Fibroblast of villous mesenchyme (primary cell): ENCODE data around the gene ADTRP. TPM values are rescaled to one million over a fixed set of nuclear protein-coding genes. Genes with fewer than 3 reads are reported as not detected.

ENCODE experiments used
- DNase-seq: peaks from one replicate; pipeline ENCODE4 v3.0.0-alpha.2; 2010; ENCODE audit warnings: low read depth
- H3K4me3 ChIP-seq: 2 replicates; pipeline ENCODE4 v1.5.1; 2011; ENCODE audit warnings: low read depth, mild to moderate bottlenecking, low read length
- total RNA-seq: library from RNA; depleted of rRNA; stranded (reverse); fragments of >200 nt; gene quantifications from 2 replicates; pipeline ENCODE4 v1.2.3, GENCODE V29; 2012
- TF ChIP-seq, protein P1 (sequence below): IDR thresholded peaks from 2 replicates; pipeline ENCODE4 v1.5.1; 2012; ENCODE audit warnings: low read depth, mild to moderate bottlenecking, low read length; ENCODE audit not compliant: insufficient read depth

Gene ADTRP
- total RNA-seq, 1 donor = 1.3 TPM

DNA sequence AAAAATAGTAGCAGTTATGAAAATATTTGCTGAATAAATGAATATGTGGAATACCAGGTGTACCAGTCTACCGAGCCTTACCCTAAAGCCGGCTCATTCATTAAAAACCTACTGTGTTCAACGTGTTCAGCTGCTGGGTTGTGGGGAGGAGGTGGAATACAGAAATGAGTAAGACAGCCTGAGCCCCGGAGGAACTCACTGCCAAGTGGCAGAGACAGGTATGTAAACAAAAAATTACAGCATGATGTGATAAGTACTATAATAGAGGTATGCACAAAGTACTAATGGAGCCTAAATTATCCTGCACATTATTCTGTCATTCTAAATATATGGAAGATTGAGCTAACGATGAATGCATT lies 6.8 kb upstream of the ADTRP start:
- no peak overlapping the region for H3K4me3 ChIP-seq
- no peak for DNase-seq
- TF ChIP-seq, protein P1, sequence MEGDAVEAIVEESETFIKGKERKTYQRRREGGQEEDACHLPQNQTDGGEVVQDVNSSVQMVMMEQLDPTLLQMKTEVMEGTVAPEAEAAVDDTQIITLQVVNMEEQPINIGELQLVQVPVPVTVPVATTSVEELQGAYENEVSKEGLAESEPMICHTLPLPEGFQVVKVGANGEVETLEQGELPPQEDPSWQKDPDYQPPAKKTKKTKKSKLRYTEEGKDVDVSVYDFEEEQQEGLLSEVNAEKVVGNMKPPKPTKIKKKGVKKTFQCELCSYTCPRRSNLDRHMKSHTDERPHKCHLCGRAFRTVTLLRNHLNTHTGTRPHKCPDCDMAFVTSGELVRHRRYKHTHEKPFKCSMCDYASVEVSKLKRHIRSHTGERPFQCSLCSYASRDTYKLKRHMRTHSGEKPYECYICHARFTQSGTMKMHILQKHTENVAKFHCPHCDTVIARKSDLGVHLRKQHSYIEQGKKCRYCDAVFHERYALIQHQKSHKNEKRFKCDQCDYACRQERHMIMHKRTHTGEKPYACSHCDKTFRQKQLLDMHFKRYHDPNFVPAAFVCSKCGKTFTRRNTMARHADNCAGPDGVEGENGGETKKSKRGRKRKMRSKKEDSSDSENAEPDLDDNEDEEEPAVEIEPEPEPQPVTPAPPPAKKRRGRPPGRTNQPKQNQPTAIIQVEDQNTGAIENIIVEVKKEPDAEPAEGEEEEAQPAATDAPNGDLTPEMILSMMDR = no peak

DNA sequence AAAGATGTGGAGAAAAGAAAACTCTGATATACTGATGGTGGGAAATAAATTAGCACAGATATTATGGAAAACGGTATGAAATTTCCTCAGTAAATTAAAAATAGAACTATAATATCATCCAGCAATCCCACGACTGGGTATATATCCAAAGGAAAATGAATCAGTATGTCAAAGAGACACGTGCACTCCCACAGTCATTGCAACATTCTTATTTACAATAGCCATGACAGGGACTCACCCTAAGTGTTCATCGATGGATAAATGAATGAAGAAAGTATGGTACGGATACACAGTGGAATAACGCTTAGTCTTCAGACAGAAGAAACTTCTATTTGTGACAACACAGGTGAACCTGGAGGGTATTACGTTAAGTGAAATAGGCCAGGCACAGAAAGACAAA lies 5.7 kb upstream of the ADTRP start:
- H3K4me3 ChIP-seq = no peak overlapping the region
- DNase-seq = no peak
- TF ChIP-seq, protein P1 = no peak

DNA sequence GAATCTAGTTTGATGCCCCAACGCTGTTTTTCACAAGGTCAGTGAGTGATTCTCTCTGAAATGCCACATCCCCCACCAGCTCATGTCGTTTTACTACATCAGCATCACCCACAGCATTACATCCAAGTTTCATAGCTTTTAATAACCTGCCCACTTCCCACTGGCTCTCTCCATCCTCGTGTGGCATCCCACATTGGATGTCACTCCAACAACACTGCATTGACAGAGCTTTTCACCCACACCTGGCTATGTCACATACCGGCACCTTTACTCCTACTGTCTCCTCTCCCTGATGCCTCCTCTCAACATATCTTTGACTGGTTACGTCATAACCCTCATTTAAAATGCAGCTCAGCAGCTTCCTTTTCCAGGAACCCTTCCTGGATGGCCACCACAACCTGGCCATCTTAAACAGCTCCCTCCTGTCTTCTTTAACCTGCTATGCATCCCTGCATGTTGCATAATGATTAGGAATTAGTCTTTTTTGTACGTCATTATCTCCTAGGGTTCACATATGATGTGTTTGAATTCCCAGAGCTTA lies 5.0 kb upstream of the ADTRP start:
- TF ChIP-seq, protein P1 = no peak
- DNase-seq = peak; percentile 22
- H3K4me3 ChIP-seq = no peak overlapping the region

DNA sequence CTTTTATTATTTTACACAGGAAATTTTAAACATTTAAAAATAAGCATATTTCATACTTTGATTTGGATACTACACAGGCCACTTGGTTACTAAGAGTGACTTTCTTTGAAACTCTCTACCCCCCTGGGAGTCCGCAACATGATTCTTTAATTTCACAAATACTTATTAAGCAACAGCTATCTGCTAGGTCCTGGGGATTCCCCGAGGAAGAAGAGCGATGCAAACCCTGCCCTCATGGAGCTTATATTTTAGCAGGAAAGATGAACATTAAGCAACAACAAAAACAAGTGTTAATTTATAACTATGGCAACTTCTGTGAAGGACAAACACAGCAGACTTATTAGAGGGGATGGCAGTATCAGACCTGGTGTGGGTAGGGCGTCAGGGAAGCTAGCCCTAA lies 3.9 kb upstream of the ADTRP start:
- no peak overlapping the region for H3K4me3 ChIP-seq
- TF ChIP-seq, protein P1 = no peak
- no peak for DNase-seq

- TF ChIP-seq, protein P1 = no peak
- DNase-seq = no peak
- no peak overlapping the region for H3K4me3 ChIP-seq
Measured at GRCh38 chr6:11780097-11780428, 1.5 kb upstream of the ADTRP start.

DNA sequence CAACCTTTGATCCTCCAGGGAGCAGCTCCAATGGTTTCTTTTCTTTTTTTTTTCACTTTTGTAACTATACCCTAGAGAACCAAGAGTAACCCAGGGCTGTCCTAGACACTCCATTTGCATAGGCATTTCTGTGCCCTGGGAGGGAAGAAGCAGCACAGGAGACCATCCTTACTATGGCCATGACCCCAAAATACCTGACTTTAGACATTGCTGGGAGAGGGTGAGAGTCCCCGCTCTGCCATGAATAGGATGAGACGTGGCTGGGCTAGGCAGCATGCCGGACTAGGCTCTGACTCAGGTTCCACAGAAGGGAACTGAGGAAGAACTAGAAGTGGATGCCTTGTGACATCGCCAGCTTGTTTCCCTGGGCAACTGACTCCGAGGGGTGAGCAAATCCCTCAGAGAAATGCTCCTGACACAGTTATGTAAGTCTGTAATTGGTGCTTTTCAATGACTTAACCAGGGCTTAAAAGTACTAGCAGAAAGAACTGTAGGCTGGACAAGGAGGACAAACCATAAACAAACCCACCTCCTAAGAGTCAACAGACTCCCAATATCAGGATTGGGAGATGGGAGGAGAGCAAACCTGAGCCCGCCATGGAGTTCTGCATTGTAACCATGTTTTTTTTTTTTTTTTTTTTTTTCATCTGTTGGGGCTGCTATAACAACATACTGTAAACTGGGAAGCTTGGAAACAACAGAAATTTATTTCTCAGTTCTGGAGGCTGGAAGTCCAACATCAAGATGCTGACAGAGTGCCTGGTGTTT lies 910 bp upstream of the ADTRP start:
- H3K4me3 ChIP-seq = no peak overlapping the region
- TF ChIP-seq, protein P1 = no peak
- DNase-seq = no peak

DNA sequence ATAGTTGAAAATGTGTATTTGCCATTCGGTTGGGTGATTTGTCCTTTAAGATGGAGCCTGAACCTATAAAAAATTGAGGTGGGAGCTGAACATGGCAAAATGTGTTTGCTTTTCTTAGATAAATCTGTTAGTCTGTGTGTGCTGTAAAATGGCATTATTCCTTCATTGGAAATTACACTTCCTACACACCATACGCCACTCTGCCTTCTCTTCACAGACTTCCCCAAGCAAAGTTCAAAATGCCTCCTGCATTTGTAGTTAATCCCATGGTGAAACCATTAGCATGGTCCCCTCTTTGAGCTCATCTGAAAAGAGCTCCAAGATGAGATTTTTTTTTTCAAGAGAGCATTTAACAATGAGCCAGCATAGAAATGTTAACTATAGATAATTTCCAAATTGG lies 567 bp downstream of the ADTRP start:
- DNase-seq = no peak
- H3K4me3 ChIP-seq = no peak overlapping the region
- TF ChIP-seq, protein P1 = no peak
